Measurements from ENCODE around the gene STK24. TPM values are rescaled to one million over a fixed set of nuclear protein-coding genes. Genes with fewer than 3 reads are reported as not detected.
A peak's percentile ranks its signal among the peaks of the same experiment; 100 is the strongest.

STK24 gene
- total and polyA plus RNA-seq, 4 donors: 42.7 to 56.1 (median 52.2) TPM

GRCh38 chr13:98482476-98483444 is 94.1 kb downstream of the STK24 start:
- Histone ChIP-seq H3K27me3 (ENCODE audit: control insufficient read depth, insufficient read depth, low read length) (no peaks in the 10 kb centered on the region), H3K9me3 (ENCODE audit: control insufficient read depth, insufficient read depth, low read length) (no peaks in the 10 kb centered on the region), H3K27ac (ENCODE audit: low read depth, low read length) (peak overlapping the region; percentile 83), H3K4me3 (ENCODE audit: low read depth, low read length) (no peak overlapping the region), H3K36me3 (ENCODE audit: control insufficient read depth, insufficient read depth, low read length) (peaks cover 9% of the 10 kb centered on the region), H3K4me1 (ENCODE audit: control insufficient read depth, insufficient read depth, low read length) (peaks cover 52% of the 10 kb centered on the region)
- DNase-seq (ENCODE audit: low read depth in 4 of 6, low spot score in 6 of 6): peak in 1 of 6 donors; percentile 55
- 44% methylated on average over 28 of the region's 28 CpGs for WGBS (ENCODE audit: insufficient coverage)

- Histone ChIP-seq H3K36me3 (ENCODE audit: control insufficient read depth, insufficient read depth, low read length) (peaks cover 12% of the 10 kb centered on the region), H3K27ac (ENCODE audit: low read depth, low read length) (no peak overlapping the region), H3K4me3 (ENCODE audit: low read depth, low read length) (no peak overlapping the region), H3K4me1 (ENCODE audit: control insufficient read depth, insufficient read depth, low read length) (peaks cover 59% of the 10 kb centered on the region), H3K27me3 (ENCODE audit: control insufficient read depth, insufficient read depth, low read length) (no peaks in the 10 kb centered on the region), H3K9me3 (ENCODE audit: control insufficient read depth, insufficient read depth, low read length) (no peaks in the 10 kb centered on the region)
- peak in 1 of 6 donors; percentile 68 for DNase-seq (ENCODE audit: low read depth in 4 of 6, low spot score in 6 of 6)
- WGBS (ENCODE audit: insufficient coverage): 63% methylated on average over 8 of the region's 15 CpGs
Measured at GRCh38 chr13:98480915-98481877, 95.7 kb downstream of the STK24 start.

GRCh38 chr13:98479496-98480003 is 97.4 kb downstream of the STK24 start:
- WGBS (ENCODE audit: insufficient coverage): 100% methylated on average over 3 of the region's 8 CpGs
- no peak overlapping the region for H3K27ac ChIP-seq (ENCODE audit: low read depth, low read length)

GRCh38 chr13:98478189-98479129 is 98.4 kb downstream of the STK24 start:
- Histone ChIP-seq H3K4me3 (ENCODE audit: low read depth, low read length) (no peak overlapping the region), H3K9me3 (ENCODE audit: control insufficient read depth, insufficient read depth, low read length) (no peaks in the 10 kb centered on the region), H3K36me3 (ENCODE audit: control insufficient read depth, insufficient read depth, low read length) (peaks cover 21% of the 10 kb centered on the region), H3K27ac (ENCODE audit: low read depth, low read length) (no peak overlapping the region), H3K27me3 (ENCODE audit: control insufficient read depth, insufficient read depth, low read length) (no peaks in the 10 kb centered on the region), H3K4me1 (ENCODE audit: control insufficient read depth, insufficient read depth, low read length) (peaks cover 50% of the 10 kb centered on the region)
- 66% methylated on average over 13 of the region's 16 CpGs for WGBS (ENCODE audit: insufficient coverage)
- no peak for DNase-seq (ENCODE audit: low read depth in 4 of 6, low spot score in 6 of 6)

More at GRCh38 chr13:98479496-98480003, 97.4 kb downstream of the STK24 start:
- Histone ChIP-seq H3K4me3 (ENCODE audit: low read depth, low read length) (no peak overlapping the region), H3K4me1 (ENCODE audit: control insufficient read depth, insufficient read depth, low read length) (peaks cover 61% of the 10 kb centered on the region), H3K27me3 (ENCODE audit: control insufficient read depth, insufficient read depth, low read length) (no peaks in the 10 kb centered on the region), H3K9me3 (ENCODE audit: control insufficient read depth, insufficient read depth, low read length) (no peaks in the 10 kb centered on the region), H3K36me3 (ENCODE audit: control insufficient read depth, insufficient read depth, low read length) (peaks cover 16% of the 10 kb centered on the region)
- no peak for DNase-seq (ENCODE audit: low read depth in 4 of 6, low spot score in 6 of 6)

GRCh38 chr13:98476538-98476966 is 100.4 kb downstream of the STK24 start:
- H3K27ac ChIP-seq (ENCODE audit: low read depth, low read length): peak overlapping the region; percentile 25

GRCh38 chr13:98476106-98476505 is 100.8 kb downstream of the STK24 start:
- no peak for DNase-seq (ENCODE audit: low read depth in 4 of 6, low spot score in 6 of 6)
- Histone ChIP-seq H3K9me3 (ENCODE audit: control insufficient read depth, insufficient read depth, low read length) (no peaks in the 10 kb centered on the region), H3K36me3 (ENCODE audit: control insufficient read depth, insufficient read depth, low read length) (peaks cover 25% of the 10 kb centered on the region), H3K27me3 (ENCODE audit: control insufficient read depth, insufficient read depth, low read length) (no peaks in the 10 kb centered on the region), H3K4me1 (ENCODE audit: control insufficient read depth, insufficient read depth, low read length) (peaks cover 35% of the 10 kb centered on the region), H3K27ac (ENCODE audit: low read depth, low read length) (peak overlapping the region; percentile 25), H3K4me3 (ENCODE audit: low read depth, low read length) (no peak overlapping the region)
- 14% methylated on average over 3 of the region's 5 CpGs for WGBS (ENCODE audit: insufficient coverage)

More at GRCh38 chr13:98476538-98476966, 100.4 kb downstream of the STK24 start:
- H3K9me3 ChIP-seq (ENCODE audit: control insufficient read depth, insufficient read depth, low read length): no peaks in the 10 kb centered on the region
- no peaks in the 10 kb centered on the region for H3K27me3 ChIP-seq (ENCODE audit: control insufficient read depth, insufficient read depth, low read length)
- peaks cover 27% of the 10 kb centered on the region for H3K36me3 ChIP-seq (ENCODE audit: control insufficient read depth, insufficient read depth, low read length)
- DNase-seq (ENCODE audit: low read depth in 4 of 6, low spot score in 6 of 6): no peak
- peaks cover 37% of the 10 kb centered on the region for H3K4me1 ChIP-seq (ENCODE audit: control insufficient read depth, insufficient read depth, low read length)
- H3K4me3 ChIP-seq (ENCODE audit: low read depth, low read length): no peak overlapping the region
- WGBS (ENCODE audit: insufficient coverage): 77% methylated on average over 11 of the region's 13 CpGs

- H3K4me3 ChIP-seq (ENCODE audit: low read depth, low read length): no peak overlapping the region
- peak overlapping the region; percentile 25 for H3K27ac ChIP-seq (ENCODE audit: low read depth, low read length)
- no peaks in the 10 kb centered on the region for H3K9me3 ChIP-seq (ENCODE audit: control insufficient read depth, insufficient read depth, low read length)
- peak in 1 of 6 donors; percentile 43 for DNase-seq (ENCODE audit: low read depth in 4 of 6, low spot score in 6 of 6)
- no peaks in the 10 kb centered on the region for H3K27me3 ChIP-seq (ENCODE audit: control insufficient read depth, insufficient read depth, low read length)
- H3K4me1 ChIP-seq (ENCODE audit: control insufficient read depth, insufficient read depth, low read length): peaks cover 31% of the 10 kb centered on the region
- WGBS (ENCODE audit: insufficient coverage): 37% methylated on average over 12 of the region's 13 CpGs
- peaks cover 25% of the 10 kb centered on the region for H3K36me3 ChIP-seq (ENCODE audit: control insufficient read depth, insufficient read depth, low read length)
Measured at GRCh38 chr13:98475522-98475921, 101.4 kb downstream of the STK24 start.

- H3K27ac ChIP-seq (ENCODE audit: low read depth, low read length): no peak overlapping the region
- H3K4me1 ChIP-seq (ENCODE audit: control insufficient read depth, insufficient read depth, low read length): peaks cover 34% of the 10 kb centered on the region
- H3K36me3 ChIP-seq (ENCODE audit: control insufficient read depth, insufficient read depth, low read length): peaks cover 25% of the 10 kb centered on the region
- H3K4me3 ChIP-seq (ENCODE audit: low read depth, low read length): no peak overlapping the region
- no peak for DNase-seq (ENCODE audit: low read depth in 4 of 6, low spot score in 6 of 6)
- WGBS (ENCODE audit: insufficient coverage): 90% methylated on average over 23 of the region's 24 CpGs
- H3K27me3 ChIP-seq (ENCODE audit: control insufficient read depth, insufficient read depth, low read length): no peaks in the 10 kb centered on the region
- no peaks in the 10 kb centered on the region for H3K9me3 ChIP-seq (ENCODE audit: control insufficient read depth, insufficient read depth, low read length)
Measured at GRCh38 chr13:98474761-98475160, 102.1 kb downstream of the STK24 start.

All from spinal cord (tissue), 10 donors.